PC-3 (cell line): ENCODE data around the gene AUTS2. TPM values are rescaled to one million over a fixed set of nuclear protein-coding genes. Genes with fewer than 3 reads are reported as not detected.

Experiments
- ATAC-seq: fragments of 200-7000 bp; cut with Tn5 transposase; 2 replicates; pipeline ENCODE4 v1.9.1; 2020; ENCODE audit warnings: mild to moderate bottlenecking, moderate library complexity
- BruUV-seq: library from RNA; stranded (reverse); fragments of 400-500 nt; replicated peaks from 2 replicates; lab custom pipeline; 2021; lab: Mats Ljungman, UMichigan
- CTCF ChIA-PET: fragments of 300-600 bp; sonication (Branson Sonifier 250); formaldehyde crosslinking; loops from one replicate; lab custom pipeline; 2022; ENCODE audit warnings: antibody characterized with exemption; lab: Charles Lee
- POLR2A ChIA-PET: fragments of 300-600 bp; sonication (Branson Sonifier 250); formaldehyde crosslinking; loops from one replicate; lab custom pipeline; 2022; ENCODE audit warnings: antibody characterized with exemption; ENCODE audit not compliant: unreplicated experiment; lab: Charles Lee
- DNase-seq: peaks from one replicate; pipeline ENCODE4 v3.0.0-alpha.2; 2015
- H2AFZ ChIP-seq: fragments of 300-600 bp; sonication (generic); 2 replicates; pipeline ENCODE4 v1.6.0; 2016; ENCODE audit warnings: antibody characterized with exemption, low read length
- H3F3A ChIP-seq: fragments of 300-600 bp; sonication (generic); one replicate; pipeline ENCODE4 v1.6.0; 2017; ENCODE audit warnings: antibody characterized with exemption, low read length, control low read depth, mild to moderate bottlenecking; ENCODE audit not compliant: unreplicated experiment
- H3K27ac ChIP-seq: fragments of 300-600 bp; sonication (generic); 2 replicates; pipeline ENCODE4 v1.5.1; 2016; ENCODE audit warnings: mild to moderate bottlenecking, low read length
- H3K27me3 ChIP-seq: fragments of 300-600 bp; sonication (generic); 2 replicates; pipeline ENCODE4 v1.6.1; 2016; ENCODE audit warnings: low read length, mixed read lengths
- H3K36me3 ChIP-seq: fragments of 300-600 bp; sonication (generic); 2 replicates; pipeline ENCODE4 v1.6.1; 2016; ENCODE audit warnings: low read depth, mixed run types, low read length, mixed read lengths
- H3K4me1 ChIP-seq: fragments of 300-600 bp; sonication (generic); 2 replicates; pipeline ENCODE4 v1.5.1; 2016; ENCODE audit warnings: low read length; ENCODE audit not compliant: insufficient read depth
- H3K4me2 ChIP-seq: fragments of 300-600 bp; sonication (generic); 2 replicates; pipeline ENCODE4 v1.6.0; 2016; ENCODE audit warnings: low read length
- H3K4me3 ChIP-seq: fragments of 300-600 bp; sonication (generic); 2 replicates; pipeline ENCODE4 v1.5.1; 2016; ENCODE audit warnings: mild to moderate bottlenecking, low read length, mixed read lengths
- H3K79me2 ChIP-seq: fragments of 300-600 bp; sonication (generic); 2 replicates; pipeline ENCODE4 v1.6.1; 2017; ENCODE audit warnings: low read length, mixed read lengths
- H3K9ac ChIP-seq: fragments of 300-600 bp; sonication (generic); 2 replicates; pipeline ENCODE4 v1.6.0; 2016; ENCODE audit warnings: mild to moderate bottlenecking, low read length
- H3K9me2 ChIP-seq: fragments of 300-600 bp; sonication (generic); replicated peaks from 2 replicates; pipeline ENCODE4 v1.6.1; 2016; ENCODE audit warnings: mixed run types, low read length, mixed read lengths
- H3K9me3 ChIP-seq: fragments of 300-600 bp; sonication (generic); 2 replicates; pipeline ENCODE4 v1.6.1; 2016; ENCODE audit warnings: low read length, mixed read lengths
- H4K20me1 ChIP-seq: fragments of 300-600 bp; sonication (generic); 2 replicates; pipeline ENCODE4 v1.6.1; 2016; ENCODE audit warnings: low read length, mixed read lengths
- EZH2 ChIP-seq: fragments of 300-600 bp; sonication (generic); IDR thresholded peaks from one replicate; pipeline ENCODE4 v1.6.1; 2017; ENCODE audit warnings: antibody characterized with exemption, mild to moderate bottlenecking, low read length; ENCODE audit not compliant: unreplicated experiment
- EZH2phosphoT487 ChIP-seq: fragments of 300-600 bp; sonication (generic); IDR thresholded peaks from 2 replicates; pipeline ENCODE4 v1.6.1; 2018; ENCODE audit warnings: mild to moderate bottlenecking, antibody characterized with exemption, low read length, borderline replicate concordance
- intact Hi-C: fragments of 100-400 bp; cut with micrococcal nuclease; formaldehyde crosslinking; loops from 2 replicates; pipeline ENCODE4 v1.9.0; 2023
- total RNA-seq: library from RNA; depleted of rRNA; stranded (reverse); fragments of >200 nt; gene quantifications from 2 replicates; pipeline ENCODE4 v1.2.3, GENCODE V29; 2014
- TF ChIP-seq, protein P1 (sequence below): fragments of 300-600 bp; sonication (generic); conservative IDR thresholded peaks from 2 replicates; pipeline ENCODE4 v1.5.1; 2017; ENCODE audit warnings: antibody characterized with exemption, low read depth, mild to moderate bottlenecking, low read length

AUTS2 gene
- total RNA-seq, 1 experiment from 2014 or later = not detected

DNA sequence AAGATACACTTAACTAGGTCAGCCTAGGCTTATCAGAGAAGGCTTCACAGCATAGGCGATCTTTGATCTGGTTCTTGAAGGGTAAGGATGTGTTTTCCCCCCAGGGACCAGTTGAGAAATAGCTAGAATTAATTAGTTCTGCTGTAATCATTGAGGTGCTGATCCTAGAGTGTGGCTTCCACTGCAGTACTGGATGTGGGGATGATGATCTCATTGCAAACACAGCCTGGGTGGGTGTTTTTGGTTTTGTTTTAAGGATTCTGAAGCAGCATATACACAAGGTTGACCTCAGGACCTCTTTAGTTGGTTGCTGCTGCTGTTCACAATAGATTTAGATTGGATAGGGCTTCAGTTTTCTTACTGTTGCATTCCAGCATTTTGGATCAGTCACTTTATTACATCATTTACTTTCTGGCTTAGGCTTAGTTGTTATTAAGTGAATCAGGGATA is 159.7 kb downstream of the AUTS2 start:
- no TSS peak for BruUV-seq
- H4K20me1 ChIP-seq = no peaks in the 10 kb centered on the region
- intact Hi-C loops = no loop called here
- no peak for DNase-seq
- H3K9me2 ChIP-seq = no peaks in the 10 kb centered on the region
- POLR2A ChIA-PET = no interaction called here
- H3F3A ChIP-seq = no peaks in the 10 kb centered on the region
- H3K27me3 ChIP-seq = no peaks in the 10 kb centered on the region
- TF ChIP-seq EZH2 (no peak), EZH2phosphoT487 (no peak)
- TF ChIP-seq, protein P1, sequence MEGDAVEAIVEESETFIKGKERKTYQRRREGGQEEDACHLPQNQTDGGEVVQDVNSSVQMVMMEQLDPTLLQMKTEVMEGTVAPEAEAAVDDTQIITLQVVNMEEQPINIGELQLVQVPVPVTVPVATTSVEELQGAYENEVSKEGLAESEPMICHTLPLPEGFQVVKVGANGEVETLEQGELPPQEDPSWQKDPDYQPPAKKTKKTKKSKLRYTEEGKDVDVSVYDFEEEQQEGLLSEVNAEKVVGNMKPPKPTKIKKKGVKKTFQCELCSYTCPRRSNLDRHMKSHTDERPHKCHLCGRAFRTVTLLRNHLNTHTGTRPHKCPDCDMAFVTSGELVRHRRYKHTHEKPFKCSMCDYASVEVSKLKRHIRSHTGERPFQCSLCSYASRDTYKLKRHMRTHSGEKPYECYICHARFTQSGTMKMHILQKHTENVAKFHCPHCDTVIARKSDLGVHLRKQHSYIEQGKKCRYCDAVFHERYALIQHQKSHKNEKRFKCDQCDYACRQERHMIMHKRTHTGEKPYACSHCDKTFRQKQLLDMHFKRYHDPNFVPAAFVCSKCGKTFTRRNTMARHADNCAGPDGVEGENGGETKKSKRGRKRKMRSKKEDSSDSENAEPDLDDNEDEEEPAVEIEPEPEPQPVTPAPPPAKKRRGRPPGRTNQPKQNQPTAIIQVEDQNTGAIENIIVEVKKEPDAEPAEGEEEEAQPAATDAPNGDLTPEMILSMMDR = no peak
- ATAC-seq = no peak
- no peak overlapping the region for H2AFZ ChIP-seq
- no peak overlapping the region for H3K9ac ChIP-seq
- no peaks in the 10 kb centered on the region for H3K79me2 ChIP-seq
- H3K4me2 ChIP-seq = no peak overlapping the region
- no peak overlapping the region for H3K4me3 ChIP-seq
- H3K27ac ChIP-seq = no peak overlapping the region
- no peaks in the 10 kb centered on the region for H3K4me1 ChIP-seq
- CTCF ChIA-PET = no interaction called here
- no peaks in the 10 kb centered on the region for H3K36me3 ChIP-seq
- 0 out of 2 replicates have a peak, but pooled peaks cover 4% of the 10 kb centered on the region for H3K9me3 ChIP-seq

DNA sequence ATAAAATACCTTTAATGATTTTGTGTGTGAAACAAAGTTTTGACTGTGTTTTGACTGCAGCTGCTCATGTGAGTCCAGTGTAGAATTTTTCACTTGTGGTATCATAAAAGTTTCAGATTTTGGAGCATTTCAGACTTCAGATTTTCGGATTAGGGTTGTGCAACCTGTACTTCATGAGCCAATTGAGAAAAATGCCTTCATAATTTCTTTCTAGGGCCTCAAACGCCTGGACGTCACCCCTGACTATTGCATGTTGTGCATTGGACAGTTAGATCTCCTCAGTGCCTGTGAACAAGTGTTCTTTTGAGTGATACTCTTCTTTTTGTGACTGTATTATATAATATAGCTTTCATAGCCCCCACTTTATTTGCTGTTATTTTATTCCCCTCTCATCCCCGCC is 161.1 kb downstream of the AUTS2 start:
- Histone ChIP-seq H3K27me3 (no peaks in the 10 kb centered on the region), H3K9ac (no peak overlapping the region), H3K4me3 (no peak overlapping the region), H4K20me1 (no peaks in the 10 kb centered on the region), H3K4me2 (no peak overlapping the region), H3K27ac (no peak overlapping the region), H3K9me3 (0 out of 2 replicates have a peak, but pooled peaks cover 4% of the 10 kb centered on the region), H3K4me1 (no peaks in the 10 kb centered on the region), H3F3A (no peaks in the 10 kb centered on the region), H3K36me3 (no peaks in the 10 kb centered on the region), H2AFZ (no peak overlapping the region), H3K79me2 (no peaks in the 10 kb centered on the region), H3K9me2 (no peaks in the 10 kb centered on the region)
- ChIA-PET CTCF (no interaction called here), POLR2A (no interaction called here)
- intact Hi-C loops = no loop called here
- TF ChIP-seq EZH2 (no peak), EZH2phosphoT487 (no peak)
- TF ChIP-seq, protein P1 = no peak
- BruUV-seq = no TSS peak
- ATAC-seq (no peak), DNase-seq (no peak)

DNA sequence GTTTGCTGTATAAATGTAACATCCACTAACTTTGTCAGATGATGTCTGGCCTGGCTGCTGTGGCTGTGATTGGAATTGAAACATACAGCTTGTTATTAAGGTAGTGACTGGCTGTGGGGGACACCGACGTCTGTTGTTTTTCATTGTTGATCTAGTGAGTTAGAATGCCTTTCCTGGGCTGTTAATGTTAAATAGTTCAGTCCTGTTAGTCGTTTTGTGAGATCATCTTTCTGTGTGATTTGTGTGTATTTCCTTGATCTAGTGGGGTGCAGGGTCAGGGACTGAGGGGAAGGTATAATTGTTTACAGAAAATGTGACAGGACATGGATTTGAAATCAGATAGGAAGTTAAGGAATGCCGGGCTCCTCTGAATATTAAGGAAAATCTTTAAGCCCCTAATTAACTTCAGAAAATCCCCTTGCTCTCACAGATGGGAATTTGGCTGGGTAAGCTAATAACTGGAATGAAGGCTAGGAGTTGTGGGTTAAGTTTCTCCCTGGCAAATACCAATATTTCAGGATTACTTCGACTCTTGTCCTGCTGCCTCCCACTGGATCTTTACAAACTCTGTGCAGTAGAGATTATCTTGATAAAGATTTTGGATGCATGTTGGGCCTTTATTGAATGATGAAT is 163.1 kb downstream of the AUTS2 start:
- H3F3A ChIP-seq = no peaks in the 10 kb centered on the region
- TF ChIP-seq EZH2phosphoT487 (no peak), EZH2 (no peak)
- TF ChIP-seq, protein P1 = no peak
- ChIA-PET POLR2A (no interaction called here), CTCF (no interaction called here)
- no peak overlapping the region for H3K9ac ChIP-seq
- BruUV-seq = no TSS peak
- no peak for DNase-seq
- H3K79me2 ChIP-seq = no peaks in the 10 kb centered on the region
- H3K27me3 ChIP-seq = no peaks in the 10 kb centered on the region
- no peak overlapping the region for H3K27ac ChIP-seq
- 0 out of 2 replicates have a peak, but pooled peaks cover 9% of the 10 kb centered on the region for H3K9me3 ChIP-seq
- ATAC-seq = no peak
- no peak overlapping the region for H3K4me2 ChIP-seq
- H3K36me3 ChIP-seq = no peaks in the 10 kb centered on the region
- H3K4me1 ChIP-seq = no peaks in the 10 kb centered on the region
- no peak overlapping the region for H3K4me3 ChIP-seq
- H2AFZ ChIP-seq = no peak overlapping the region
- intact Hi-C loops = no loop called here
- no peaks in the 10 kb centered on the region for H3K9me2 ChIP-seq
- H4K20me1 ChIP-seq = no peaks in the 10 kb centered on the region
